DOHH2 (cell line): ENCODE results near the gene ASRGL1.

Experiments used
- H3F3A ChIP-seq: fragments of 200-600 bp; sonication (generic), shearing (Covaris generic); 2 replicates; pipeline ENCODE4 v1.6.0; 2016; ENCODE audit warnings: antibody characterized with exemption, mild to moderate bottlenecking; ENCODE audit not compliant: control insufficient read depth, insufficient read depth
- H3K27ac ChIP-seq: fragments of 200-600 bp; sonication (generic); 2 replicates; pipeline ENCODE4 v1.5.1; 2014; ENCODE audit warnings: low read depth, mild to moderate bottlenecking, low read length, moderate library complexity
- H3K27me3 ChIP-seq: fragments of 200-600 bp; sonication (generic); 2 replicates; pipeline ENCODE4 v1.6.1; 2014; ENCODE audit warnings: mild to moderate bottlenecking, low read length, mixed read lengths; ENCODE audit not compliant: control insufficient read depth
- H3K36me3 ChIP-seq: fragments of 200-600 bp; sonication (generic); 2 replicates; pipeline ENCODE4 v1.6.1; 2014; ENCODE audit warnings: mild to moderate bottlenecking, low read length, moderate library complexity, mixed read lengths; ENCODE audit not compliant: control insufficient read depth
- H3K4me1 ChIP-seq: fragments of 200-600 bp; sonication (generic); 2 replicates; pipeline ENCODE4 v1.6.1; 2014; ENCODE audit warnings: mild to moderate bottlenecking, low read length, mixed read lengths; ENCODE audit not compliant: control insufficient read depth
- H3K4me2 ChIP-seq: fragments of 200-600 bp; sonication (generic); 2 replicates; pipeline ENCODE4 v1.6.0; 2014; ENCODE audit warnings: mild to moderate bottlenecking, low read length, moderate library complexity
- H3K4me3 ChIP-seq: fragments of 200-600 bp; sonication (generic); 2 replicates; pipeline ENCODE4 v1.5.1; 2014; ENCODE audit warnings: mild to moderate bottlenecking, low read length, mixed read lengths
- H3K79me2 ChIP-seq: fragments of 200-600 bp; sonication (generic); 2 replicates; pipeline ENCODE4 v1.6.1; 2014; ENCODE audit warnings: mild to moderate bottlenecking, low read length, mixed read lengths; ENCODE audit not compliant: control insufficient read depth
- H3K9me2 ChIP-seq: fragments of 200-600 bp; sonication (generic); replicated peaks from 2 replicates; pipeline ENCODE4 v1.6.1; 2014; ENCODE audit warnings: mild to moderate bottlenecking, low read length, mixed read lengths; ENCODE audit not compliant: control insufficient read depth
- H3K9me3 ChIP-seq: fragments of 200-600 bp; sonication (generic); 2 replicates; pipeline ENCODE4 v1.6.1; 2014; ENCODE audit warnings: antibody characterized with exemption, low read length, mixed read lengths; ENCODE audit not compliant: control insufficient read depth, insufficient read depth
- H4K20me1 ChIP-seq: fragments of 200-600 bp; sonication (generic); 2 replicates; pipeline ENCODE4 v1.6.0; 2014; ENCODE audit warnings: low read depth, mild to moderate bottlenecking, antibody characterized with exemption, low read length, moderate library complexity; ENCODE audit not compliant: control insufficient read depth, insufficient read depth
- EZH2phosphoT487 ChIP-seq: fragments of 200-600 bp; sonication (generic); IDR thresholded peaks from 2 replicates; pipeline ENCODE4 v1.6.1; 2017; ENCODE audit warnings: borderline replicate concordance, mild to moderate bottlenecking, antibody characterized with exemption, low read length, moderate library complexity, mixed read lengths
- TF ChIP-seq, protein P1 (sequence below): fragments of 200-600 bp; sonication (generic); IDR thresholded peaks from one replicate; pipeline ENCODE4 v1.5.1; 2014; ENCODE audit warnings: antibody characterized with exemption, mild to moderate bottlenecking, low read depth, low read length; ENCODE audit not compliant: poor library complexity, severe bottlenecking

Gene ASRGL1

GRCh38 chr11:62345861-62346260 lies 8.6 kb downstream of the ASRGL1 start:
- H3K4me3 ChIP-seq, result no peak overlapping the region
- H3K36me3 ChIP-seq, result no peaks in the 10 kb centered on the region
- no peaks in the 10 kb centered on the region for H3K4me1 ChIP-seq
- H3K9me2 ChIP-seq, result no peaks in the 10 kb centered on the region
- no peak overlapping the region for H3K4me2 ChIP-seq
- H3K79me2 ChIP-seq, result no peaks in the 10 kb centered on the region
- H3F3A ChIP-seq, result no peaks in the 10 kb centered on the region
- H3K9me3 ChIP-seq, result no peaks in the 10 kb centered on the region
- TF ChIP-seq EZH2phosphoT487, result no peak
- H4K20me1 ChIP-seq, result no peaks in the 10 kb centered on the region
- H3K27me3 ChIP-seq, result no peaks in the 10 kb centered on the region; the same call in 1 of the 2 replicates
- no peak overlapping the region for H3K27ac ChIP-seq

GRCh38 chr11:62352355-62353336 lies 15.4 kb downstream of the ASRGL1 start:
- Histone ChIP-seq H3K36me3 (no peaks in the 10 kb centered on the region), H4K20me1 (no peaks in the 10 kb centered on the region), H3K79me2 (no peaks in the 10 kb centered on the region), H3K9me2 (no peaks in the 10 kb centered on the region), H3K4me1 (no peaks in the 10 kb centered on the region), H3K4me3 (no peak overlapping the region), H3K9me3 (no peaks in the 10 kb centered on the region), H3K4me2 (no peak overlapping the region), H3F3A (no peaks in the 10 kb centered on the region), H3K27me3 (peaks cover 3% of the 10 kb centered on the region; the same call in 1 of the 2 replicates), H3K27ac (no peak overlapping the region)
- TF ChIP-seq, protein P1, sequence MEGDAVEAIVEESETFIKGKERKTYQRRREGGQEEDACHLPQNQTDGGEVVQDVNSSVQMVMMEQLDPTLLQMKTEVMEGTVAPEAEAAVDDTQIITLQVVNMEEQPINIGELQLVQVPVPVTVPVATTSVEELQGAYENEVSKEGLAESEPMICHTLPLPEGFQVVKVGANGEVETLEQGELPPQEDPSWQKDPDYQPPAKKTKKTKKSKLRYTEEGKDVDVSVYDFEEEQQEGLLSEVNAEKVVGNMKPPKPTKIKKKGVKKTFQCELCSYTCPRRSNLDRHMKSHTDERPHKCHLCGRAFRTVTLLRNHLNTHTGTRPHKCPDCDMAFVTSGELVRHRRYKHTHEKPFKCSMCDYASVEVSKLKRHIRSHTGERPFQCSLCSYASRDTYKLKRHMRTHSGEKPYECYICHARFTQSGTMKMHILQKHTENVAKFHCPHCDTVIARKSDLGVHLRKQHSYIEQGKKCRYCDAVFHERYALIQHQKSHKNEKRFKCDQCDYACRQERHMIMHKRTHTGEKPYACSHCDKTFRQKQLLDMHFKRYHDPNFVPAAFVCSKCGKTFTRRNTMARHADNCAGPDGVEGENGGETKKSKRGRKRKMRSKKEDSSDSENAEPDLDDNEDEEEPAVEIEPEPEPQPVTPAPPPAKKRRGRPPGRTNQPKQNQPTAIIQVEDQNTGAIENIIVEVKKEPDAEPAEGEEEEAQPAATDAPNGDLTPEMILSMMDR, result no peak
- TF ChIP-seq EZH2phosphoT487, result no peak

DNA sequence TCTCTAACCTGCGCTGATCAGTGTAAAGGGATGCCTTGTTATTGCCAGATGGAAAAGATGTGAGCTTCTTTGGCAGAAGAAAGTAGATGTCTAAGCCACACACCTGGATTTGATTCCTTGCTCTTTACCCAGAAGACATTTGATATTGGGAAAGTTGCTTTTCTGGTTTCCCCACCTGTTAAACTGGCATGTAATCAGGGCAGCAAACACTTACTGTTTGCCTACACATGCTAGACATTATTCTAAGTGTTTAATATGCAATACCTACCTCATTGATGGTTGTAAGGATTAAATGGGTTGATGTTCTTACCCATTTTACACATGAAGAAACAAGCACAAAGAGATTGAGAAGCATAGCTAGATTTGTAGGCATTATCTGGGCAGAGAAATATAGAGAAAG lies 16.6 kb downstream of the ASRGL1 start:
- H3K9me3 ChIP-seq, result no peaks in the 10 kb centered on the region
- H3K4me3 ChIP-seq, result no peak overlapping the region
- H3F3A ChIP-seq, result no peaks in the 10 kb centered on the region
- peaks cover 3% of the 10 kb centered on the region; the same call in 1 of the 2 replicates for H3K27me3 ChIP-seq
- TF ChIP-seq EZH2phosphoT487, result no peak
- TF ChIP-seq, protein P1, result no peak
- no peaks in the 10 kb centered on the region for H3K36me3 ChIP-seq
- H4K20me1 ChIP-seq, result no peaks in the 10 kb centered on the region
- no peaks in the 10 kb centered on the region for H3K9me2 ChIP-seq
- no peaks in the 10 kb centered on the region for H3K79me2 ChIP-seq
- H3K27ac ChIP-seq, result no peak overlapping the region
- H3K4me1 ChIP-seq, result no peaks in the 10 kb centered on the region
- no peak overlapping the region for H3K4me2 ChIP-seq

GRCh38 chr11:62358273-62358672 lies 21.0 kb downstream of the ASRGL1 start:
- H3K27ac ChIP-seq, result no peak overlapping the region
- H3K4me3 ChIP-seq, result no peak overlapping the region
- H3K36me3 ChIP-seq, result no peaks in the 10 kb centered on the region
- no peaks in the 10 kb centered on the region for H3K27me3 ChIP-seq
- H3K79me2 ChIP-seq, result no peaks in the 10 kb centered on the region
- no peaks in the 10 kb centered on the region for H3F3A ChIP-seq
- H3K9me3 ChIP-seq, result no peaks in the 10 kb centered on the region
- no peaks in the 10 kb centered on the region for H3K4me1 ChIP-seq
- H4K20me1 ChIP-seq, result no peaks in the 10 kb centered on the region
- TF ChIP-seq, protein P1, result no peak
- no peak for TF ChIP-seq EZH2phosphoT487
- H3K9me2 ChIP-seq, result no peaks in the 10 kb centered on the region
- H3K4me2 ChIP-seq, result no peak overlapping the region
